Esophagus squamous epithelium (tissue), 4 donors: ENCODE data around the gene CDC73.

ENCODE experiments used
- POLR2A ChIP-seq, 4 donors: fragments of 450-650 bp; IDR thresholded peaks; one replicate each; pipeline ENCODE4 v1.6.1; 2017; ENCODE audit warnings: antibody characterized with exemption in 4 of 4, mild to moderate bottlenecking in 4 of 4, moderate library complexity in 3 of 4
- TF ChIP-seq, protein P1 (sequence below), 6 experiments: fragments of 450-650 bp in 4 of 6; fragments of 200-600 bp in 2 of 6; sonication (generic) in 2 of 6; IDR thresholded peaks; one replicate each; pipeline ENCODE4 v1.5.1; 2016 to 2019; ENCODE audit warnings: antibody characterized with exemption in 6 of 6, mild to moderate bottlenecking in 4 of 6, moderate library complexity in 4 of 6

DNA sequence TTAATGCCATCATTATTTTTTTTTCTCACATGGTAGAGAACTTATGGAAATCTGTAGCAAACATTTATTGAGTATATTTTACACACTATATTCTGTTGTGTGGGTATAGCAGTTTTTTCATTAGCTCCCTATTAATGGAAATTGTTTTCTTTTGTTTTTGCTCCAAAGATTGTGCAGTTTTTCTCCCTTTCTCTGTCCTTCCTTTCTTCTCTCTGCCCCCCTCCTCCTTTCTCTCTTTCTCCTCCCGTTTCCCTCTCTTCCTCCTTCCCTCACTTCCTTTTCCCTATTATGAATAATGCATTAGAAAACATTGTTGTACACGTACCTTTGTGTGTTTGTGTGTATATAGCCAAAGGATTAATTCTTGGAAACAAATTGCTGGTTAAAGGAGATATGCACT, 20.6 kb downstream of the CDC73 start:
- TF ChIP-seq, protein P1, sequence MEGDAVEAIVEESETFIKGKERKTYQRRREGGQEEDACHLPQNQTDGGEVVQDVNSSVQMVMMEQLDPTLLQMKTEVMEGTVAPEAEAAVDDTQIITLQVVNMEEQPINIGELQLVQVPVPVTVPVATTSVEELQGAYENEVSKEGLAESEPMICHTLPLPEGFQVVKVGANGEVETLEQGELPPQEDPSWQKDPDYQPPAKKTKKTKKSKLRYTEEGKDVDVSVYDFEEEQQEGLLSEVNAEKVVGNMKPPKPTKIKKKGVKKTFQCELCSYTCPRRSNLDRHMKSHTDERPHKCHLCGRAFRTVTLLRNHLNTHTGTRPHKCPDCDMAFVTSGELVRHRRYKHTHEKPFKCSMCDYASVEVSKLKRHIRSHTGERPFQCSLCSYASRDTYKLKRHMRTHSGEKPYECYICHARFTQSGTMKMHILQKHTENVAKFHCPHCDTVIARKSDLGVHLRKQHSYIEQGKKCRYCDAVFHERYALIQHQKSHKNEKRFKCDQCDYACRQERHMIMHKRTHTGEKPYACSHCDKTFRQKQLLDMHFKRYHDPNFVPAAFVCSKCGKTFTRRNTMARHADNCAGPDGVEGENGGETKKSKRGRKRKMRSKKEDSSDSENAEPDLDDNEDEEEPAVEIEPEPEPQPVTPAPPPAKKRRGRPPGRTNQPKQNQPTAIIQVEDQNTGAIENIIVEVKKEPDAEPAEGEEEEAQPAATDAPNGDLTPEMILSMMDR (IDR thresholded peaks at IDR 0.05), result no peak
- no peak for TF ChIP-seq POLR2A (IDR thresholded peaks at IDR 0.05)
